CD4-positive, alpha-beta memory T cell (primary cell): ENCODE results near the gene RBMS3. TPM values are rescaled to one million over a fixed set of nuclear protein-coding genes. Genes with fewer than 3 reads are reported as not detected.
"Not testable (repeated sequence)": the region's sequence is repeated elsewhere in the genome, so short reads cannot be mapped to it uniquely, and the experiment has no call there.

Experiments used
- CTCF ChIA-PET: fragments of 350-600 bp; sonication (Branson Sonifier 250); formaldehyde crosslinking; loops from one replicate; lab custom pipeline; 2021; ENCODE audit warnings: inconsistent platforms; ENCODE audit not compliant: partially characterized antibody; lab: Charles Lee
- POLR2A ChIA-PET: fragments of 350-600 bp; sonication (Branson Sonifier 250); formaldehyde crosslinking; loops from one replicate; lab custom pipeline; 2021; ENCODE audit not compliant: partially characterized antibody; lab: Charles Lee
- DNase-seq, 5 donors: peaks; one replicate each; pipeline versions ENCODE4 v3.0.0 to v3.0.0-alpha.2; 2020 to 2022; ENCODE audit warnings: mixed read lengths in 1 of 5
- H3K27ac ChIP-seq: one replicate; pipeline ENCODE4 v1.7.0; 2013; ENCODE audit warnings: low read depth, low read length
- H3K27me3 ChIP-seq: 2 replicates; pipeline ENCODE4 v1.7.0; 2013; ENCODE audit warnings: mild to moderate bottlenecking, low read length, moderate library complexity; ENCODE audit not compliant: insufficient read depth
- H3K36me3 ChIP-seq: 2 replicates; pipeline ENCODE4 v1.7.0; 2013; ENCODE audit warnings: mild to moderate bottlenecking, low read length, moderate library complexity; ENCODE audit not compliant: insufficient read depth
- H3K4me1 ChIP-seq: 2 replicates; pipeline ENCODE4 v1.7.0; 2013; ENCODE audit warnings: mild to moderate bottlenecking, low read length, moderate library complexity; ENCODE audit not compliant: insufficient read depth
- H3K4me3 ChIP-seq, 2 donors: one replicate each; pipeline ENCODE4 v1.7.0; 2013; ENCODE audit warnings: low read length in 2 of 2, mild to moderate bottlenecking in 1 of 2
- H3K9me3 ChIP-seq, 2 donors: one replicate each; pipeline ENCODE4 v1.7.0; 2013; ENCODE audit warnings: low read length in 2 of 2, control low read depth in 1 of 2; ENCODE audit not compliant: control insufficient read depth in 1 of 2
- H3K27ac Mint-ChIP-seq, 7 donors: one replicate each; pipeline ENCODE4 v1.8.0; 2020 to 2021; ENCODE audit warnings: mixed read lengths in 7 of 7, mild to moderate bottlenecking in 6 of 7, inconsistent platforms in 3 of 7, moderate library complexity in 3 of 7
- H3K27me3 Mint-ChIP-seq, 2 donors: one replicate each; pipeline ENCODE4 v1.8.0; 2020 to 2021; ENCODE audit warnings: mixed read lengths in 2 of 2
- H3K36me3 Mint-ChIP-seq, 2 donors: one replicate each; pipeline ENCODE4 v1.8.0; 2020 to 2021; ENCODE audit warnings: mixed read lengths in 2 of 2, inconsistent platforms in 1 of 2, mild to moderate bottlenecking in 1 of 2
- H3K4me1 Mint-ChIP-seq, 4 donors: one replicate each; pipeline ENCODE4 v1.8.0; 2020 to 2021; ENCODE audit warnings: mixed read lengths in 4 of 4, mild to moderate bottlenecking in 1 of 4
- H3K4me3 Mint-ChIP-seq, 8 donors: one replicate each; pipeline ENCODE4 v1.8.0; 2020 to 2021; ENCODE audit warnings: mixed read lengths in 8 of 8, mild to moderate bottlenecking in 7 of 8, moderate library complexity in 6 of 8, inconsistent platforms in 3 of 8
- H3K9me3 Mint-ChIP-seq, 8 donors: one replicate each; pipeline ENCODE4 v1.8.0; 2020 to 2021; ENCODE audit warnings: mixed read lengths in 8 of 8, mild to moderate bottlenecking in 5 of 8, inconsistent platforms in 3 of 8, moderate library complexity in 1 of 8
- intact Hi-C: fragments of 100-400 bp; cut with micrococcal nuclease; formaldehyde crosslinking; loops from one replicate; pipeline ENCODE4 v1.15.1; 2023
- polyA plus RNA-seq, 2 donors: library from polyadenylated mRNA; unstranded; fragments of 300-500 nt; fragmentation: Illumina TruSeq; gene quantifications; one replicate each; pipeline ENCODE4 v1.2.3, GENCODE V29; 2021
- total RNA-seq, 2 experiments: library from RNA; stranded (reverse); gene quantifications; one replicate each; pipeline ENCODE4 v1.2.3, GENCODE V29; 2021

RBMS3 gene
- total and polyA plus RNA-seq, 4 experiments from 2014 or later: 0.70 to 1.6 (median 1.0) TPM; not detected in 1

DNA sequence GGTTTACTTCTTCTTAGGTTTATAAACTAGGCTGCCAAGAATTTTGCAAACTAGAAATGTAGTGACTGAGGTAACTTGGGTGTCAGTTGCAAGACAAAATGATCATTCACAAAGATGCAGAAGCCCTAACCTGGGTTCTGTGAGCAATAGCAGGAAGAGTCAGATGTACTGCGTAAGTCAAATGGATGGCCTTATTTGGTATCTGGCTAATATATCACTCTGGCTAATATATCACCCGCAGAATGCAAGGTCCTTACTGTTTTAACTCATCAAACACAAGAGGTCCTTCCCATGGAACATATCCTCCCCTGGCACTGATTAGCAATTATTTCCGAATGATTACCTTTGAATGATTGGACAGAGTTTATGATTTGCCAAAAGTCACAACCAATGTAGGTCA, 37.4 kb downstream of the RBMS3 start:
- H3K4me3 Mint-ChIP-seq: no peak overlapping the region
- Histone ChIP-seq H3K27ac (no peak overlapping the region), H3K36me3 (no peaks in the 10 kb centered on the region), H3K4me3 (no peak overlapping the region), H3K27me3 (no peaks in the 10 kb centered on the region), H3K9me3 (no peaks in the 10 kb centered on the region), H3K4me1 (no peaks in the 10 kb centered on the region)
- H3K36me3 Mint-ChIP-seq: no peaks in the 10 kb centered on the region
- H3K9me3 Mint-ChIP-seq: peaks cover 0 to 5% (median 0%) of the 10 kb centered on the region in 8 donors
- intact Hi-C loops: no loop called here
- no peaks in the 10 kb centered on the region for H3K4me1 Mint-ChIP-seq
- H3K27ac Mint-ChIP-seq: no peak overlapping the region
- POLR2A ChIA-PET: no interaction called here
- no peaks in the 10 kb centered on the region for H3K27me3 Mint-ChIP-seq
- DNase-seq: no peak
- CTCF ChIA-PET: no interaction called here

GRCh38 chr3:29319262-29319661, 38.4 kb downstream of the RBMS3 start:
- no peaks in the 10 kb centered on the region for H3K36me3 ChIP-seq
- ChIA-PET CTCF (no interaction called here), POLR2A (no interaction called here)
- H3K27ac ChIP-seq: no peak overlapping the region
- peaks cover 0 to 4% (median 0%) of the 10 kb centered on the region in 8 donors for H3K9me3 Mint-ChIP-seq
- no peaks in the 10 kb centered on the region for H3K36me3 Mint-ChIP-seq
- H3K4me3 ChIP-seq: no peak overlapping the region
- intact Hi-C loops: no loop called here
- H3K27me3 ChIP-seq: no peaks in the 10 kb centered on the region
- H3K4me1 Mint-ChIP-seq: no peaks in the 10 kb centered on the region
- H3K27me3 Mint-ChIP-seq: no peaks in the 10 kb centered on the region
- no peaks in the 10 kb centered on the region for H3K4me1 ChIP-seq
- H3K27ac Mint-ChIP-seq: no peak overlapping the region
- no peaks in the 10 kb centered on the region for H3K9me3 ChIP-seq
- H3K4me3 Mint-ChIP-seq: no peak overlapping the region
- DNase-seq: no peak

DNA sequence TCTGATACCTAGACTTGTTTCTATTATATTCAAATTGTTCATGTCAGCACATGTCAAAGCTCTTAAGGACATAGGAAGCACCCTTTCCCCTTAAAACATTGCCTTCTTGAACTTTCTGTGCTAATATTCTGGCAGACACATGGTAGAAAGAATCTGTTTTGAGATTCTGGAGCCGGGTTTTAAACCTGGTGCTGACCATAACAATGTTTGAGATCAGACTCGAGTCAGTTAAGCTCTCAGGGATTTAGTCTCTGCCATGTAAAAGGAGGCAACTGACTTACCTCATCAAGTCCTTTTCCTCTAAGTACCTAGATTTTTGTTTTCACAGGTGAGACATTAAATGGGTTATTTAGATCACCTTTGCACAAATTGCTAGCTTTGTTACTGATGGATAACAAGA, 38.9 kb downstream of the RBMS3 start:
- Histone ChIP-seq H3K4me1 (no peaks in the 10 kb centered on the region), H3K27me3 (no peaks in the 10 kb centered on the region), H3K27ac (no peak overlapping the region), H3K4me3 (no peak overlapping the region), H3K9me3 (no peaks in the 10 kb centered on the region), H3K36me3 (no peaks in the 10 kb centered on the region)
- Mint-ChIP-seq H3K4me1 (no peaks in the 10 kb centered on the region), H3K27ac (no peak overlapping the region), H3K36me3 (no peaks in the 10 kb centered on the region), H3K4me3 (no peak overlapping the region), H3K27me3 (no peaks in the 10 kb centered on the region), H3K9me3 (peaks cover 0 to 4% (median 0%) of the 10 kb centered on the region in 8 donors)
- POLR2A ChIA-PET: no interaction called here
- intact Hi-C loops: no loop called here
- CTCF ChIA-PET: no interaction called here
- no peak for DNase-seq

DNA sequence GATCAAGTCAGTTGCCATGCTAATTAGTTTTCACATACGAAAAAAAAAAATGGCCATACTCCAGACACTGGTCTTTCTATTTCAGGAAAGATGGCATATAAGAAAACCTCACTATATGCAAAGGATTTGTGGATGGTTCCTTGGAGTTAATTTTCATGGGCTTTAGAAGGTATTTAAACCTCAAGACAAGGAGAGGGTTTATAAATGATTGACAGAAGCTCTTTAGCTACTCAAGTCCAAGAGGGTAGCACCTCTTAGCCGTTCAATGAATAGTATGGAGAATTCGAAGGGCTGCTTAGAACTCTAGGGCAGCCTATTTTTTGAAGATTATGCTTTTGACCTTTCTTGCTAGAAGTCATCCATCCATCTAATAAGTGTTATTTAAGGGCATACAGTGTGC, 41.7 kb downstream of the RBMS3 start:
- ChIA-PET CTCF (no interaction called here), POLR2A (no interaction called here)
- Mint-ChIP-seq H3K4me3 (no peak overlapping the region), H3K4me1 (no peaks in the 10 kb centered on the region), H3K27me3 (no peaks in the 10 kb centered on the region), H3K27ac (no peak overlapping the region), H3K9me3 (peaks cover 0 to 4% (median 0%) of the 10 kb centered on the region in 8 donors), H3K36me3 (no peaks in the 10 kb centered on the region)
- H3K27me3 ChIP-seq: no peaks in the 10 kb centered on the region
- no peaks in the 10 kb centered on the region for H3K4me1 ChIP-seq
- intact Hi-C loops: no loop called here
- no peaks in the 10 kb centered on the region for H3K36me3 ChIP-seq
- no peaks in the 10 kb centered on the region for H3K9me3 ChIP-seq
- DNase-seq: no peak
- no peak overlapping the region for H3K4me3 ChIP-seq
- no peak overlapping the region for H3K27ac ChIP-seq

GRCh38 chr3:29324180-29324651, 43.3 kb downstream of the RBMS3 start:
- Histone ChIP-seq H3K27ac (no peak overlapping the region), H3K9me3 (no peaks in the 10 kb centered on the region), H3K27me3 (no peaks in the 10 kb centered on the region), H3K4me1 (no peaks in the 10 kb centered on the region), H3K36me3 (no peaks in the 10 kb centered on the region), H3K4me3 (no peak overlapping the region)
- Mint-ChIP-seq H3K4me1 (no peaks in the 10 kb centered on the region), H3K27me3 (no peaks in the 10 kb centered on the region), H3K36me3 (no peaks in the 10 kb centered on the region), H3K9me3 (peaks cover 0 to 3% (median 0%) of the 10 kb centered on the region in 8 donors), H3K27ac (no peak overlapping the region), H3K4me3 (no peak overlapping the region)
- intact Hi-C loops: no loop called here
- POLR2A ChIA-PET: no interaction called here
- CTCF ChIA-PET: no interaction called here
- no peak for DNase-seq

- H3K9me3 Mint-ChIP-seq, H3K27me3 ChIP-seq, intact Hi-C loops, H3K4me3 ChIP-seq, H3K27ac Mint-ChIP-seq, H3K27me3 Mint-ChIP-seq, H3K9me3 ChIP-seq, H3K4me1 Mint-ChIP-seq, H3K4me3 Mint-ChIP-seq, POLR2A ChIA-PET, CTCF ChIA-PET, H3K36me3 Mint-ChIP-seq, H3K27ac ChIP-seq, H3K36me3 ChIP-seq, H3K4me1 ChIP-seq, DNase-seq: not testable (repeated sequence)
Observed at GRCh38 chr3:29326540-29326939, 45.7 kb downstream of the RBMS3 start.

GRCh38 chr3:29329986-29330890, 49.4 kb downstream of the RBMS3 start:
- no peaks in the 10 kb centered on the region for H3K9me3 ChIP-seq
- DNase-seq: no peak
- no peaks in the 10 kb centered on the region for H3K36me3 ChIP-seq
- intact Hi-C loops: no loop called here
- no peak overlapping the region for H3K27ac ChIP-seq
- POLR2A ChIA-PET: no interaction called here
- Mint-ChIP-seq H3K4me3 (no peak overlapping the region), H3K27ac (no peak overlapping the region), H3K4me1 (no peaks in the 10 kb centered on the region), H3K9me3 (no peaks in the 10 kb centered on the region), H3K27me3 (no peaks in the 10 kb centered on the region), H3K36me3 (no peaks in the 10 kb centered on the region)
- H3K4me3 ChIP-seq: no peak overlapping the region
- no peaks in the 10 kb centered on the region for H3K4me1 ChIP-seq
- CTCF ChIA-PET: no interaction called here
- no peaks in the 10 kb centered on the region for H3K27me3 ChIP-seq
